Right kidney (tissue), 9 donors: ENCODE measurements around the gene RABEP2.
"Not testable (repeated sequence)": the region's sequence is repeated elsewhere in the genome, so short reads cannot be mapped to it uniquely, and the experiment has no call there.

Source experiments
- DNase-seq: peaks from one replicate; pipeline ENCODE4 v3.0.0-alpha.2; 2016
- long read RNA-seq, 8 donors: transcript quantifications; one replicate each; lab custom pipeline, GENCODE V29; 2026

Gene RABEP2
- long read RNA-seq, donor 1, partial matches to known transcripts = 51 of 52 reads
- long read RNA-seq, donor 1, other reads (novel, unspliced or antisense) = 0 of 52 reads
- long read RNA-seq, donor 2, partial matches to known transcripts = 0 of 1 reads
- long read RNA-seq, donor 2, other reads (novel, unspliced or antisense) = 0 of 1 reads
- long read RNA-seq, donor 3 = 0 reads
- long read RNA-seq, donor 4, transcript RABEP2-214 (3 exons, 583 nt) = major isoform, 5 of 6 reads
- long read RNA-seq, donor 4, partial matches to known transcripts = 0 of 6 reads
- long read RNA-seq, donor 4, other reads (novel, unspliced or antisense) = 0 of 6 reads
- long read RNA-seq, donor 5, partial matches to known transcripts = 89 of 101 reads
- long read RNA-seq, donor 5, other reads (novel, unspliced or antisense) = 12 of 101 reads
- long read RNA-seq, donor 6 = 0 reads
- long read RNA-seq, donor 7 = 0 reads
- long read RNA-seq, donor 8, partial matches to known transcripts = 32 of 35 reads
- long read RNA-seq, donor 8, other reads (novel, unspliced or antisense) = 0 of 35 reads

GRCh38 chr16:28924762-28925385, at the start of gene RABEP2:
Gene RABEP2, minus strand, starts transcription at chr16:28925238. Its CDS starts 75 bp downstream, at chr16:28925163.
- peak; percentile 95 for DNase-seq

GRCh38 chr16:28974437-28975157, 49.6 kb upstream of the RABEP2 start, which contains the start of gene SPNS1:
Gene SPNS1, plus strand, starts transcription at chr16:28974778. Its CDS starts 374 bp downstream, at chr16:28975152.
- peak; percentile 83 for DNase-seq

GRCh38 chr16:28974007-28974436, 49.0 kb upstream of the RABEP2 start:
- DNase-seq = no peak

GRCh38 chr16:28969696-28970095, 44.7 kb upstream of the RABEP2 start:
- not testable (repeated sequence) for DNase-seq

GRCh38 chr16:28967156-28967555, 42.1 kb upstream of the RABEP2 start:
- DNase-seq = no peak

GRCh38 chr16:28964496-28964895, 39.5 kb upstream of the RABEP2 start:
- no peak for DNase-seq

- DNase-seq = no peak
Measured at GRCh38 chr16:28964072-28964471, 39.0 kb upstream of the RABEP2 start.

- no peak for DNase-seq
Measured at GRCh38 chr16:28958836-28959235, 33.8 kb upstream of the RABEP2 start.

- DNase-seq = no peak
Measured at GRCh38 chr16:28958216-28958615, 33.2 kb upstream of the RABEP2 start.

- no peak for DNase-seq
Measured at GRCh38 chr16:28951410-28951943, 26.4 kb upstream of the RABEP2 start.

- DNase-seq = peak; percentile 92
Measured at GRCh38 chr16:28950648-28951409, 25.8 kb upstream of the RABEP2 start, which contains the start of gene NFATC2IP. Gene NFATC2IP, plus strand, starts transcription at chr16:28950937. Its CDS starts 75 bp downstream, at chr16:28951012.

- no peak for DNase-seq
Measured at GRCh38 chr16:28946681-28947080, 21.6 kb upstream of the RABEP2 start.

GRCh38 chr16:28943281-28943680, 18.2 kb upstream of the RABEP2 start:
- DNase-seq = no peak

- not testable (repeated sequence) for DNase-seq
Measured at GRCh38 chr16:28939825-28940224, 14.8 kb upstream of the RABEP2 start.

- no peak for DNase-seq
Measured at GRCh38 chr16:28938721-28939120, 13.7 kb upstream of the RABEP2 start.

- no peak for DNase-seq
Measured at GRCh38 chr16:28937222-28937876, 12.3 kb upstream of the RABEP2 start.

- DNase-seq = no peak
Measured at GRCh38 chr16:28936784-28937155, 11.7 kb upstream of the RABEP2 start.

GRCh38 chr16:28935924-28936783, 11.1 kb upstream of the RABEP2 start:
- DNase-seq = peak; percentile 50

- DNase-seq = no peak
Measured at GRCh38 chr16:28935346-28935745, 10.3 kb upstream of the RABEP2 start.

GRCh38 chr16:28933171-28933570, 8.1 kb upstream of the RABEP2 start:
- DNase-seq = no peak
